GM06990 (cell line): ENCODE results near the gene A1BG.

Experiments used
- DNase-seq: peaks from one replicate; pipeline ENCODE4 v3.0.0-alpha.2; 2011; ENCODE audit not compliant: insufficient read length; ENCODE audit errors: extremely low read depth
- H3K27me3 ChIP-seq: replicated peaks from 2 replicates; pipeline ENCODE4 v1.6.0; 2011; ENCODE audit warnings: low read length; ENCODE audit not compliant: control insufficient read depth, insufficient read depth
- H3K36me3 ChIP-seq: 2 replicates; pipeline ENCODE4 v1.5.1; 2011; ENCODE audit warnings: low read length; ENCODE audit not compliant: control insufficient read depth, insufficient read depth
- H3K4me3 ChIP-seq: replicated peaks from 2 replicates; pipeline ENCODE4 v1.5.1; 2011; ENCODE audit warnings: low read depth, mild to moderate bottlenecking, control low read depth, low read length
- TF ChIP-seq, protein P1 (sequence below): IDR thresholded peaks from 2 replicates; pipeline ENCODE4 v1.5.1; 2011; ENCODE audit warnings: low read length, control low read depth, mild to moderate bottlenecking, inconsistent platforms; ENCODE audit not compliant: insufficient read depth, poor library complexity, severe bottlenecking

The A1BG gene

DNA sequence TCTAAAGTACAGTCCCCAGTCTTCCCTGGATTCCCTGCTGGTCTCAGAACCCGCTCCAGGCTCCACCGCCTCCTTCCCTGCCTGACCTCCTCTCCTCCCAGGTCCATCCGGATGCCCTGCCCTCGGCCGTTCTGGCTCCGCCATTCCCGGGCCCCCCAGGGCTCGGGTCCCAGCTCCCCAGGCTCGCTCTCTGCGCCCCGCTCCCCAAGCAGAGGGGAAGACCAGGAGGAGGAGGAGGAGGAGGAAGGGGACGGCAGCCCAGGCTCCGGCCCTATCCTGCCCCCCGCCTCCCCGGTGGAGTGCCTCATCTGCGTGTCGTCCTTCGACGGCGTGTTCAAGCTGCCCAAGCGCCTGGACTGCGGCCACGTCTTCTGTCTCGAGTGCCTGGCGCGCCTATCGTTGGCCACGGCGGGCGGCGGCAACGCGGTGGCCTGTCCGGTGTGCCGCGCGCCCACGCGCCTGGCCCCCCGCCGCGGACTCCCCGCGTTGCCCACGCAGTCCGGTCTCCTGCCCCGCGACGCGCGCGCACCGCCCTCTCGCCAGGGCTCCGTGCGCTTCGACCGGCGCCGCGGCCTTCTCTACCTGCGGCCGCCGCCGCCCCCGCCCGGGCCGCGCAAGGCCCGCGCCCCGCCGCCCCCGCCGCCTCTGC lies 42.8 kb upstream of the A1BG start:
- Histone ChIP-seq H3K4me3 (no peak overlapping the region), H3K36me3 (peaks cover 31% of the 10 kb centered on the region), H3K27me3 (no peaks in the 10 kb centered on the region)
- no peak for DNase-seq
- TF ChIP-seq, protein P1, sequence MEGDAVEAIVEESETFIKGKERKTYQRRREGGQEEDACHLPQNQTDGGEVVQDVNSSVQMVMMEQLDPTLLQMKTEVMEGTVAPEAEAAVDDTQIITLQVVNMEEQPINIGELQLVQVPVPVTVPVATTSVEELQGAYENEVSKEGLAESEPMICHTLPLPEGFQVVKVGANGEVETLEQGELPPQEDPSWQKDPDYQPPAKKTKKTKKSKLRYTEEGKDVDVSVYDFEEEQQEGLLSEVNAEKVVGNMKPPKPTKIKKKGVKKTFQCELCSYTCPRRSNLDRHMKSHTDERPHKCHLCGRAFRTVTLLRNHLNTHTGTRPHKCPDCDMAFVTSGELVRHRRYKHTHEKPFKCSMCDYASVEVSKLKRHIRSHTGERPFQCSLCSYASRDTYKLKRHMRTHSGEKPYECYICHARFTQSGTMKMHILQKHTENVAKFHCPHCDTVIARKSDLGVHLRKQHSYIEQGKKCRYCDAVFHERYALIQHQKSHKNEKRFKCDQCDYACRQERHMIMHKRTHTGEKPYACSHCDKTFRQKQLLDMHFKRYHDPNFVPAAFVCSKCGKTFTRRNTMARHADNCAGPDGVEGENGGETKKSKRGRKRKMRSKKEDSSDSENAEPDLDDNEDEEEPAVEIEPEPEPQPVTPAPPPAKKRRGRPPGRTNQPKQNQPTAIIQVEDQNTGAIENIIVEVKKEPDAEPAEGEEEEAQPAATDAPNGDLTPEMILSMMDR = no peak

DNA sequence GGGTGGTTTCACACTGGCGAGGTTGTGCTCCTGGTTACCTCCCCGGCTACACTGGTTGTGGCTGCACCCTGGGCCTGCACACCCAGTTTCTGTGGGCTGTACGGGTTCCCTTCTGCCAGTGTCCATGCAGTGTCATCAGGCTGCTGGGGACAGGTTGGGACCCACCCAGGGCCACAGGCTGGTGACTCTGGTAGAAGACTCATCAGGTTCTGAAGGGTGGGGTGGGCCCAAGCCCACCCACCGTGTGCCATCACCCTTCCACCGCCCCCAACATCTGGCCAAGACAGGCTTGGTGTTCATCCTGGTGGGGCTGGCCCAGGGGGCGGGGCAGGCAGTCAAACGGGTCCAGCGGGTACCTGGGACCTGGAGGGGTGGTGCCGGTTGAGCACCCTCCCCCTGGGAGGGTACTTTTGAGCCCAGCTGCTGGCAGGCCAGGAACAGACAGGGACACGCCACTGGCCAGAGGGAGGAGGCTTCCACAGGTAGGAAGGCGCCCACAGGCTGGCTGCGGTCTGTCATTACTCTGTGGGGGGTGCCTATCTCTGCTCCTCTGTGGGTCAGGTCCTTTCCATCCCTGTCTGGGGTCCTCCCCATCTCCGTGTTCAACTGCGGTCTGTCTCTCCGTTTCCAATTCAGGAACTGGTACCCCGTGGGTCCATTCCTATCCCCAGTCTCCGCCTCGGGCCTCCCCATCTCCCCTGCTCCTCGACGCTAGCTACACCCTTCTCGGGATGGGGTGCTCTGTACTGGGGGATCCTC lies 42.1 kb upstream of the A1BG start, which contains the start of gene RNF225:
TSS of gene RNF225 (plus strand) at position 437 of the 759 bp plus-strand sequence. CDS start 434 bp downstream, outside the sequence.
- H3K4me3 ChIP-seq = no peak within 1 kb of the TSS
- DNase-seq = no peak
- H3K36me3 ChIP-seq = peaks cover 34% of the 10 kb centered on the region
- TF ChIP-seq, protein P1 = no peak
- no peaks in the 10 kb centered on the region for H3K27me3 ChIP-seq

DNA sequence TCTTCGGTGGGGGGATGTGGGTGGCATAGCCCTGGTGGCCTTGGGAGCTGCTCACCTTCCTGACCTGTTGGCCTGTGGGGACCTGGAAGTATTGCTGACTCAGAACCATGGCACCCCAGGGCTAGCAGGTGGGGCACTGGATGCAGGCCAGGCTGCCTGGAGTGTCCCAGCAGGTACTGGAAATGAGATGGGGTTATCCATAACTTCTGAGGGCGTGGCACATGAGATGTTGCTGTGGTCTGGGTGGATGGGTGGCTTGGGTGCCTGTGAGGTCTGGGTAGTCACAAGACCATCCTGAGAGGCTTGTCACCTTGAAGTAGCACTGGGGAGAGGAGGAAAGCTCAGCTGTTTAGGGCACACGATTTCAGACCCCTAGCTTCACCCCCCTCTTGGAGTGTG lies 41.5 kb upstream of the A1BG start:
- no peak for DNase-seq
- H3K4me3 ChIP-seq = no peak overlapping the region
- TF ChIP-seq, protein P1 = no peak
- no peaks in the 10 kb centered on the region for H3K27me3 ChIP-seq
- H3K36me3 ChIP-seq = peaks cover 34% of the 10 kb centered on the region

DNA sequence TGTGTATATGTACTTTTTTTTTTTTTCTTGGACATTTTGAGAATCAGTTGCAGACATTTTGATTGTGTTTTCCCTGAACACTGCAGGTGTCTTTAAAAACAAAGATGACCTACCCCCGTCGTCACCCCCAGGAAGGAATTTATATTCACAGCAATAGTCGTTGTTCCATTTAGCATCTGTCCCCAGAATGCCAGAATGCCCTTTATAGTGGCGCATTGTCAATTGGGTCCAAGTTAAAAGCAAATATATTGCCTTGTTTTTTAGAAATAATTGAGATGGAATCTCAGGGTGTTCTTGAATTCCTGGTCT lies 40.4 kb upstream of the A1BG start:
- Histone ChIP-seq H3K4me3 (no peak overlapping the region), H3K27me3 (no peaks in the 10 kb centered on the region), H3K36me3 (peaks cover 37% of the 10 kb centered on the region)
- TF ChIP-seq, protein P1 = no peak
- no peak for DNase-seq

DNA sequence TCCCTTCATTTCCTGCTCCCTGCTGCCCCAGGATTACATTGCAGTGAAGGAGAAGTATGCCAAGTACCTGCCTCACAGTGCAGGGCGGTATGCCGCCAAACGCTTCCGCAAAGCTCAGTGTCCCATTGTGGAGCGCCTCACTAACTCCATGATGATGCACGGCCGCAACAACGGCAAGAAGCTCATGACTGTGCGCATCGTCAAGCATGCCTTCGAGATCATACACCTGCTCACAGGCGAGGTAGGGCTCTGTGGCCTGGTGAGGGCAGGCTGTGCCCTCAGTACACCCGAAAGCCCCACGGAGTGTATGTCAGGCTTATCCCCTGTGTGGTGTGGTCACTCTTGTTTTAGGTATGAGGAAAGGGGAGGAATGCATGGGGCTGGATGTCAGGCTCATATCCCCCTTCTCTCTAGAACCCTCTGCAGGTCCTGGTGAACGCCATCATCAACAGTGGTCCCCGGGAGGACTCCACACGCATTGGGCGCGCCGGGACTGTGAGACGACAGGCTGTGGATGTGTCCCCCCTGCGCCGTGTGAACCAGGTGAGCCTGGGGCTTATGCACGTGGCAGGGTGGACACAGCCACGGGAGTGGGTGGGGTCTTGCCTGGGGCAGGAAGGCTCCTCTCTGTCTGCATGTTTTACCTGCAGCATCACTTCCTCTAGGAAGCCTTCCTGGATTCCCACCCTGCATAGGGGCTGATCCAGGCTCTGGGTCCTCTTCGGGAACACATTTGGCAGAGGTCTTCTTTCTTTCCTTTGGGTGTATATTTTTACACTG lies 39.8 kb upstream of the A1BG start:
- no peak overlapping the region for H3K4me3 ChIP-seq
- H3K36me3 ChIP-seq = peaks cover 38% of the 10 kb centered on the region
- no peak for DNase-seq
- H3K27me3 ChIP-seq = no peaks in the 10 kb centered on the region
- TF ChIP-seq, protein P1 = no peak
